ENCODE data around the gene NEB.

Gene NEB

DNA sequence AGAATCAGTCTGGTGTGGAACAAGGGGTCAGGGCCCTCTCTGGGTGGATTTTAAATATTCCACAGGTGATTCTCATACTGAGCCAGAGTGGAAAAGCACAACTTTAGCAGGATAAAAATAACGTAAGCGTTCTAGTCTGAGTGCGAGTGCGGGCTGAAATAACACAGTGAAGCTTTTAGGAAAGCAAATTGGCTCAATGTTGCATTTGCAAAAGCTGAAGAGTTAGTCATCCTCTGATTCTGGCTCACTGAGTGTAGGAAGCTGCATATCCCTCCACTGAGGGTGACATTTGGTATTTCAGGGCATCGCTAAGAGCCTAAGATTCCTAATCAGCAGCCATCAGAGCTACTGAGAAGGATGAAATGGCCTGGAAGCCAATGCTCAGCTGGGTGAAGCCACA is 189.8 kb downstream of the NEB start:
- H3K4me3 ChIP-seq (ENCODE audit: low read depth in 1 of 2, low read length in 2 of 2), result no peak overlapping the region
- no peak overlapping the region for H3K27ac ChIP-seq (ENCODE audit: low read depth, low read length)
- no peaks in the 10 kb centered on the region for H3K9me3 ChIP-seq (ENCODE audit: control insufficient read depth in 1 of 2, low read length in 2 of 2)
- no peaks in the 10 kb centered on the region for H3K36me3 ChIP-seq (ENCODE audit: control insufficient read depth in 1 of 2, insufficient read depth in 2 of 2, low read length in 2 of 2)
- H3K9ac ChIP-seq (ENCODE audit: low read depth in 1 of 2, low read length in 2 of 2), result no peak overlapping the region
- no peaks in the 10 kb centered on the region for H3K27me3 ChIP-seq (ENCODE audit: control insufficient read depth in 1 of 2, insufficient read depth in 2 of 2, low read length in 2 of 2)
- no peaks in the 10 kb centered on the region for H3K4me1 ChIP-seq (ENCODE audit: control insufficient read depth in 1 of 2, insufficient read depth in 2 of 2, low read length in 2 of 2)

DNA sequence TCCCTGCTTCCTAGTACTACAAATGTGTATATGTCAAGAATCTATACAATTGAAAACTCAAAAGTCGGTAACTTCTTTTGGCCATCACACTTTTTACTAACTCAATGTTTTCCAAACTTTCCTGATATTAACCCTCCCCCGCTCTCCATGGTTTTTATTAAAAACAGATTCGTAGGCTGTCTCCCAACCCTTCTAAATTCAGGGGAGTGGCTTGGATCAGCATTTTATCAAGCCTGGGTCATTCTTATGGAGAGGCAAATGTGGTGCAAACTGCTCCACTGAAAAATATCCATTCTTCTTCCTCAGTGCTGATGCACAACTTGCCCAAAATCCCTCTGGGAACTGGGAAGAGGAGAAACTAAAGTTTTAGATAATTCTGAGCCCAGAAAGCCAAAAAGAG is 190.4 kb downstream of the NEB start:
- no peaks in the 10 kb centered on the region for H3K27me3 ChIP-seq (ENCODE audit: control insufficient read depth in 1 of 2, insufficient read depth in 2 of 2, low read length in 2 of 2)
- H3K4me3 ChIP-seq (ENCODE audit: low read depth in 1 of 2, low read length in 2 of 2), result no peak overlapping the region
- H3K9me3 ChIP-seq (ENCODE audit: control insufficient read depth in 1 of 2, low read length in 2 of 2), result no peaks in the 10 kb centered on the region
- no peak overlapping the region for H3K27ac ChIP-seq (ENCODE audit: low read depth, low read length)
- no peaks in the 10 kb centered on the region for H3K4me1 ChIP-seq (ENCODE audit: control insufficient read depth in 1 of 2, insufficient read depth in 2 of 2, low read length in 2 of 2)
- no peak overlapping the region for H3K9ac ChIP-seq (ENCODE audit: low read depth in 1 of 2, low read length in 2 of 2)
- no peaks in the 10 kb centered on the region for H3K36me3 ChIP-seq (ENCODE audit: control insufficient read depth in 1 of 2, insufficient read depth in 2 of 2, low read length in 2 of 2)

DNA sequence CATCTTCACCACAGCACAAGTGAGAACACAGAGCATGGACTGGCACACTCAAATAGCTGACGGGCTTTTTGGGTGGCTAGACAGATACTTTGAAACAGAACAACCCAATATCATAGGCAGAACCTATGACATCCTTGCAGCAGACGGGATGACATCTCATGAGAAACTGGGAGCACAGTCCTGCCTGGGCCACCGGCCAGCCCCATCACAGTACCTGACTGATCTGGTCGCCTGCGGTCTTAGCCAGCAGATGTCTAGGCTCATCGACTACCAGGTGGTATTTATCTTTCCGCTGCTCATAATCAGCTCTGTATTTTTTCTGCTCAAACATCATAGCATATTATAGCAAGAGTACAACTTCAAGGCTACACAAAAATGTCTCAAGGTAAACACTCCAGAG is 200.3 kb downstream of the NEB start:
- no peaks in the 10 kb centered on the region for H3K4me1 ChIP-seq (ENCODE audit: control insufficient read depth in 1 of 2, insufficient read depth in 2 of 2, low read length in 2 of 2)
- H3K9ac ChIP-seq (ENCODE audit: low read depth in 1 of 2, low read length in 2 of 2), result no peak overlapping the region
- no peak overlapping the region for H3K4me3 ChIP-seq (ENCODE audit: low read depth in 1 of 2, low read length in 2 of 2)
- no peaks in the 10 kb centered on the region for H3K9me3 ChIP-seq (ENCODE audit: control insufficient read depth in 1 of 2, low read length in 2 of 2)
- no peaks in the 10 kb centered on the region for H3K36me3 ChIP-seq (ENCODE audit: control insufficient read depth in 1 of 2, insufficient read depth in 2 of 2, low read length in 2 of 2)
- H3K27me3 ChIP-seq (ENCODE audit: control insufficient read depth in 1 of 2, insufficient read depth in 2 of 2, low read length in 2 of 2), result no peaks in the 10 kb centered on the region
- no peak overlapping the region for H3K27ac ChIP-seq (ENCODE audit: low read depth, low read length)

DNA sequence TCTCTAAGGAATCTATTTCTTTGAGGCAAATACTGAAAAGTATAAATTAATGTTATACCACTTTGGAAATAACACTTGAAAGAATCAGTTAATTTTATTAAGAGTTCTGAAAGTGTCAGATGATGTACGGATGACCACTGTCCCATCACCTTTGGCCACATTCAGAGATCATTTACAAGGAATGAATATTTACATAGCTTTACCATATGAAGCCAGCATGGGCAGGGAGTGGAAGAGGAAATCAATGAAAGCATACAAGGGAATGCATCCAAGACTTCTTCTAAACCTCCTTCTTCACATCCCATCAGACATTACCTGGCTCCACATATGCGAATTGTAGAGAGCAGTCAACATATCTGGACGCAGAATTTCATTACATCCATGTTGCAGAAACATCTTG is 201.1 kb downstream of the NEB start:
- Histone ChIP-seq H3K27me3 (ENCODE audit: control insufficient read depth in 1 of 2, insufficient read depth in 2 of 2, low read length in 2 of 2) (no peaks in the 10 kb centered on the region), H3K4me3 (ENCODE audit: low read depth in 1 of 2, low read length in 2 of 2) (no peak overlapping the region), H3K9ac (ENCODE audit: low read depth in 1 of 2, low read length in 2 of 2) (no peak overlapping the region), H3K27ac (ENCODE audit: low read depth, low read length) (no peak overlapping the region), H3K9me3 (ENCODE audit: control insufficient read depth in 1 of 2, low read length in 2 of 2) (no peaks in the 10 kb centered on the region), H3K36me3 (ENCODE audit: control insufficient read depth in 1 of 2, insufficient read depth in 2 of 2, low read length in 2 of 2) (no peaks in the 10 kb centered on the region), H3K4me1 (ENCODE audit: control insufficient read depth in 1 of 2, insufficient read depth in 2 of 2, low read length in 2 of 2) (no peaks in the 10 kb centered on the region)

DNA sequence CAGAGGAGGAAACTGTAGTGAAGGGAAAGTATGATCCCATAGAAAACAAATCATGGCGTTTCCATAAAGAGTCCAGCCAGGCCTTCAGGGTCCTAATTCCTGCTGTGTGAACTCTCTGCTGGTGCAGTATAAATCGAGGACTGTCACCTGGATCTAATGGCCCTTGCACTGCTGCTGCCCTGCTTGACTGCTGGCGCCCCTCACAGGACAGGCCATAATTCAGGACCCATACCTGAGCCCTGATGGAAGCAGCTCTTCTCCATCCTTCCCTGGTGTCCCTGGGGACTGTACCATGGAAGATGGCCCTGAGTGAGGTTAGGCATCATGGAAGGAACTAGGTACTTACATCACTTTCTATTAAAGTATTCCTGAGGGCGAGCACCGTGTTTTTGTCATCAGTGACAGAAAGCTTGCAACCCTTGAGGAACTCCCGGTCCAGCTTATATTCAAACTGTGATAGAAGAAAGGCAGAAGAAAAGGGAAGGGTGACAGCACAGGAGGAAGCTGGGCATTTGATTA is 207.6 kb downstream of the NEB start:
- no peaks in the 10 kb centered on the region for H3K27me3 ChIP-seq (ENCODE audit: control insufficient read depth in 1 of 2, insufficient read depth in 2 of 2, low read length in 2 of 2)

DNA sequence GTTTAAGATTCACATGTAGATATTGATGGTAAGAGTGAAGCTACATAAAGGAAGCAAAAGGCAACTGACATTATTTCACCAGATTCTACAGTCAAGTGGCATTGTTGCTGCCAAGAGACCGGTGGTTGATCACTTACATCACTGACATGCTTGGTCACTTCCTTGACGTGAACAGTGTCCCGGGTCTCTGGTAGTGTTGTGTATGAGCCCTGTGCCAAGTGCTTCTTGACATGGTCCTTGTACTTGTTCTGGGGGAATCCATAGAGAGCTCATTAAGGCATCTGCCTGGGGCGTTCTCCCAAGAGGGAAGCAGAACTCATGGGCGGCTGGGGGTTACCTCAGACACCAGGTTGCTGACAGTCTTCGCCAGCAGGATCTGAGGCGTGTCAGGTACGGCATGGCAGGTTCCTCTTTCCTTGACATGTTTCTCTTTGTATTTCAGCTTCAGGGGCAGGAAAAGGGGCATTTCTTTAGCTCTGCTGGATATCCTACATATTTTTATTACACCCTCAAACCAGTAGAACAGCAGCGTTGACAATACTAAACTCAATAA is 208.4 kb downstream of the NEB start:
- H3K4me3 ChIP-seq (ENCODE audit: low read depth in 1 of 2, low read length in 2 of 2), result no peak overlapping the region
- no peak overlapping the region for H3K27ac ChIP-seq (ENCODE audit: low read depth, low read length)
- H3K27me3 ChIP-seq (ENCODE audit: control insufficient read depth in 1 of 2, insufficient read depth in 2 of 2, low read length in 2 of 2), result no peaks in the 10 kb centered on the region
- no peak overlapping the region for H3K9ac ChIP-seq (ENCODE audit: low read depth in 1 of 2, low read length in 2 of 2)
- H3K4me1 ChIP-seq (ENCODE audit: control insufficient read depth in 1 of 2, insufficient read depth in 2 of 2, low read length in 2 of 2), result no peaks in the 10 kb centered on the region
- no peaks in the 10 kb centered on the region for H3K36me3 ChIP-seq (ENCODE audit: control insufficient read depth in 1 of 2, insufficient read depth in 2 of 2, low read length in 2 of 2)
- H3K9me3 ChIP-seq (ENCODE audit: control insufficient read depth in 1 of 2, low read length in 2 of 2), result no peaks in the 10 kb centered on the region

More for the DNA sequence above, 207.6 kb downstream of the NEB start:
- no peak overlapping the region for H3K4me3 ChIP-seq (ENCODE audit: low read depth in 1 of 2, low read length in 2 of 2)
- no peaks in the 10 kb centered on the region for H3K9me3 ChIP-seq (ENCODE audit: control insufficient read depth in 1 of 2, low read length in 2 of 2)
- H3K4me1 ChIP-seq (ENCODE audit: control insufficient read depth in 1 of 2, insufficient read depth in 2 of 2, low read length in 2 of 2), result no peaks in the 10 kb centered on the region
- H3K9ac ChIP-seq (ENCODE audit: low read depth in 1 of 2, low read length in 2 of 2), result no peak overlapping the region
- H3K27ac ChIP-seq (ENCODE audit: low read depth, low read length), result no peak overlapping the region
- H3K36me3 ChIP-seq (ENCODE audit: control insufficient read depth in 1 of 2, insufficient read depth in 2 of 2, low read length in 2 of 2), result no peaks in the 10 kb centered on the region

DNA sequence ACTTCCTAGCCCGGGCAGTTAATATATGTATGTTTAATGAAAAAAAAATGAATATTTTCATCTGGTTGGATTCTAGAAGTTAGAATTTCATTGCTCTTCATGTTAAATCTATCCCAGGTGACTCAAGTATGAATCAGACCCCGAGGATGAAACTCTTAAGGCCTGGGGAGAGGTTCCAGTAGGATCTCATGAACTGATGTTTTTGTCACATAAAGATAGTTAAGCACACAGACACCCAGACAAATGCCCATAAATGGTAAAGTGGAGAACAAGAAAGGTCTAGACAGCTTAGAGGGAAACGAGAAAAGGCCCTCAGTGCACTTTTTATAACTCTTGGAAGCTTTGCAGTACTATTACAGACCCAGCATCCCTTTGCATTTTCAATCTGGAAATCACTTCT is 210.4 kb downstream of the NEB start:
- no peaks in the 10 kb centered on the region for H3K36me3 ChIP-seq (ENCODE audit: control insufficient read depth in 1 of 2, insufficient read depth in 2 of 2, low read length in 2 of 2)
- H3K4me1 ChIP-seq (ENCODE audit: control insufficient read depth in 1 of 2, insufficient read depth in 2 of 2, low read length in 2 of 2), result no peaks in the 10 kb centered on the region
- no peaks in the 10 kb centered on the region for H3K27me3 ChIP-seq (ENCODE audit: control insufficient read depth in 1 of 2, insufficient read depth in 2 of 2, low read length in 2 of 2)
- no peaks in the 10 kb centered on the region for H3K9me3 ChIP-seq (ENCODE audit: control insufficient read depth in 1 of 2, low read length in 2 of 2)
- no peak overlapping the region for H3K9ac ChIP-seq (ENCODE audit: low read depth in 1 of 2, low read length in 2 of 2)
- H3K4me3 ChIP-seq (ENCODE audit: low read depth in 1 of 2, low read length in 2 of 2), result no peak overlapping the region
- H3K27ac ChIP-seq (ENCODE audit: low read depth, low read length), result no peak overlapping the region

DNA sequence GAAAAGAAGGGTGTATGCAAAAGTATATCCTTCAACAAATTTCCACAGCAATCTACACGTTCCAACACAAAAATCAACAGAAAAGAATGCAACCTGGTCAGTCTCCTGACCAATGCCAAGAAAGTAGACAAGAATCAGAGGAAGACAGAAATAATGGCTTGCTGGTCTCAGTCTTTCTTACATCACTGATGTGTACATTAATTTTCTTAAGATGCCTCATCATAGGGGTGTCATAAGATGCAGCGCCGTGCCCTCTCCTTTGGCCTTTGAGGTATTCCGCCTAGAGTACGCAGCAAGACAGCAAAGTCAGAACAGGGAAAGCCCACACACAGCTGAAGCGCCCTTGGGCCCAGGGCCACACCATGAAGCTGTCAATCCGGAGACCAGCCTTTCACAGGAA is 211.7 kb downstream of the NEB start:
- Histone ChIP-seq H3K9ac (ENCODE audit: low read depth in 1 of 2, low read length in 2 of 2) (no peak overlapping the region), H3K4me3 (ENCODE audit: low read depth in 1 of 2, low read length in 2 of 2) (no peak overlapping the region), H3K27me3 (ENCODE audit: control insufficient read depth in 1 of 2, insufficient read depth in 2 of 2, low read length in 2 of 2) (no peaks in the 10 kb centered on the region), H3K9me3 (ENCODE audit: control insufficient read depth in 1 of 2, low read length in 2 of 2) (no peaks in the 10 kb centered on the region), H3K4me1 (ENCODE audit: control insufficient read depth in 1 of 2, insufficient read depth in 2 of 2, low read length in 2 of 2) (no peaks in the 10 kb centered on the region), H3K27ac (ENCODE audit: low read depth, low read length) (no peak overlapping the region), H3K36me3 (ENCODE audit: control insufficient read depth in 1 of 2, insufficient read depth in 2 of 2, low read length in 2 of 2) (no peaks in the 10 kb centered on the region)

DNA sequence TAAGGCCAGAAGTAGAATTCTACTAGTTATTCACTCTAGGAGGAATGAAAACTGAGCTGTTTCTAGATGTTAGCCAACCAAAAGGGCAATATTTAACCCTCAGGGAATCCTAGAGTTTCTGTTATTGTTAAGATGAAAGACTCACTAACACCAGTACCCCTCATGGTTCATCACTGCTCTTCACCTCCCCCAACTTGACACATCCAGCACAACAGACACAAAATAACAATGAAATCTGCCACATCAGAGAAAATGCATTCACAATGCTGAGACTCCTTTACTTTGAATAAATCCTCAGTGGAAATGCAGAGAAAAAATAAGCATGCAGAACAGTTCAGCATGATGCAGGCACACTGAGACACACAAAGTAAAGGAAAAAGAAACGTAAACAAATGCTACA is 213.3 kb downstream of the NEB start:
- Histone ChIP-seq H3K9ac (ENCODE audit: low read depth in 1 of 2, low read length in 2 of 2) (no peak overlapping the region), H3K4me3 (ENCODE audit: low read depth in 1 of 2, low read length in 2 of 2) (no peak overlapping the region), H3K9me3 (ENCODE audit: control insufficient read depth in 1 of 2, low read length in 2 of 2) (no peaks in the 10 kb centered on the region), H3K36me3 (ENCODE audit: control insufficient read depth in 1 of 2, insufficient read depth in 2 of 2, low read length in 2 of 2) (no peaks in the 10 kb centered on the region), H3K27me3 (ENCODE audit: control insufficient read depth in 1 of 2, insufficient read depth in 2 of 2, low read length in 2 of 2) (no peaks in the 10 kb centered on the region), H3K4me1 (ENCODE audit: control insufficient read depth in 1 of 2, insufficient read depth in 2 of 2, low read length in 2 of 2) (no peaks in the 10 kb centered on the region), H3K27ac (ENCODE audit: low read depth, low read length) (no peak overlapping the region)

DNA sequence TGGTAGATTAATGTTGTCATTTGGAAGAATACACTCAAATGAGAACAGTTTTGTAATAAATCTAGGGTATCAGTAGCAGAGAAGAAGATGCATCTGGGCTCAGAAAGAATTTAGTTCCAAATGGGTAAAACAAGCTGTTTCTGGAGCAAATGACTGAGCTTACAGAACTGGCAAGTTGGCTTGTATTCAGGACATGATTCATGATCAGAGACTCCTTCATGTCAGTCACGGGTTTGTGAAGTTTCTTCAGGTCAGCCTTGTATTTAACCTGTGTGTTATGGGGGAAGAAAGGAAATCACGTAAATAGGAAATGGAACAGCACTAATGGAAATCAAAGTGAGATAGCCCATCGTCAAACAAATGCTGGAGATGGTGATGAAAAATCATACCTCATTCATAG is 215.5 kb downstream of the NEB start:
- no peaks in the 10 kb centered on the region for H3K36me3 ChIP-seq (ENCODE audit: control insufficient read depth in 1 of 2, insufficient read depth in 2 of 2, low read length in 2 of 2)
- no peaks in the 10 kb centered on the region for H3K4me1 ChIP-seq (ENCODE audit: control insufficient read depth in 1 of 2, insufficient read depth in 2 of 2, low read length in 2 of 2)
- no peak overlapping the region for H3K9ac ChIP-seq (ENCODE audit: low read depth in 1 of 2, low read length in 2 of 2)
- no peak overlapping the region for H3K27ac ChIP-seq (ENCODE audit: low read depth, low read length)
- no peaks in the 10 kb centered on the region for H3K27me3 ChIP-seq (ENCODE audit: control insufficient read depth in 1 of 2, insufficient read depth in 2 of 2, low read length in 2 of 2)
- no peaks in the 10 kb centered on the region for H3K9me3 ChIP-seq (ENCODE audit: control insufficient read depth in 1 of 2, low read length in 2 of 2)
- H3K4me3 ChIP-seq (ENCODE audit: low read depth in 1 of 2, low read length in 2 of 2), result no peak overlapping the region

DNA sequence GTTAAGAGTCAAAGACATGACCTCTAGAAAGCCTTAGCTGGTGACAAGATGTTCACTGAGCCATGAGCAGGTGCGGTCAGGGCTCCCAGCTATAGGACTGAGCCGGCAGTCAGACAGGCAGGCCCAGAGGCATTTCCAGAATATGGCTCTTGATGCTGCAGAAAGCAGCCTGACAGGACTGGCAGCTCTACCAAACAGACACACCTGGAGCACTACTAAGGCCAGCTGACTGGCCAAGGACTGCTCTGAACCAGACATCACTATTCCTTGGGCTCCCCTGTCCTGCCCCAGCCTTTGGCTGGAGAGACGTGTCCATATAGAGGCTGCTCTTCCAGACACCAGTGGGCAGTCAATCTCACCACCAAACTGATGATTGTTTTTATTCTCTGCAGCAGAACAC is 225.8 kb downstream of the NEB start:
- H3K9ac ChIP-seq (ENCODE audit: low read depth in 1 of 2, low read length in 2 of 2), result no peak overlapping the region
- H3K9me3 ChIP-seq (ENCODE audit: control insufficient read depth in 1 of 2, low read length in 2 of 2), result no peaks in the 10 kb centered on the region
- no peaks in the 10 kb centered on the region for H3K4me1 ChIP-seq (ENCODE audit: control insufficient read depth in 1 of 2, insufficient read depth in 2 of 2, low read length in 2 of 2)
- no peaks in the 10 kb centered on the region for H3K27me3 ChIP-seq (ENCODE audit: control insufficient read depth in 1 of 2, insufficient read depth in 2 of 2, low read length in 2 of 2)
- H3K4me3 ChIP-seq (ENCODE audit: low read depth in 1 of 2, low read length in 2 of 2), result no peak overlapping the region
- no peak overlapping the region for H3K27ac ChIP-seq (ENCODE audit: low read depth, low read length)
- no peaks in the 10 kb centered on the region for H3K36me3 ChIP-seq (ENCODE audit: control insufficient read depth in 1 of 2, insufficient read depth in 2 of 2, low read length in 2 of 2)
